Bone marrow (tissue), 2 donors: ENCODE measurements around the gene PAK1.
A peak's percentile ranks its signal among the peaks of the same experiment; 100 is the strongest.

Experiments used
- DNase-seq, 2 donors: peaks; one replicate each; lab custom pipeline; 2025; lab: John Stamatoyannopoulos, UW

Gene PAK1

GRCh38 chr11:77435972-77436371 is 37.9 kb downstream of the PAK1 start:
- no peak for DNase-seq

- no peak for DNase-seq
Observed at GRCh38 chr11:77431813-77432212, 42.1 kb downstream of the PAK1 start.

- no peak for DNase-seq
Observed at GRCh38 chr11:77428598-77428997, 45.3 kb downstream of the PAK1 start.

- no peak for DNase-seq
Observed at GRCh38 chr11:77425346-77425745, 48.5 kb downstream of the PAK1 start.

- no peak for DNase-seq
Observed at GRCh38 chr11:77424644-77425043, 49.2 kb downstream of the PAK1 start.

GRCh38 chr11:77423624-77424023 is 50.3 kb downstream of the PAK1 start:
- no peak for DNase-seq

GRCh38 chr11:77422687-77423086 is 51.2 kb downstream of the PAK1 start:
- no peak for DNase-seq

GRCh38 chr11:77421041-77421723 is 52.7 kb downstream of the PAK1 start:
- DNase-seq, result no peak

- no peak for DNase-seq
Observed at GRCh38 chr11:77418971-77419597, 54.8 kb downstream of the PAK1 start.

- peak in 1 of 2 donors; percentile 61 for DNase-seq
Observed at GRCh38 chr11:77418155-77418970, 55.5 kb downstream of the PAK1 start.

GRCh38 chr11:77416357-77416756 is 57.5 kb downstream of the PAK1 start:
- DNase-seq, result no peak

GRCh38 chr11:77413850-77414460 is 59.9 kb downstream of the PAK1 start:
- no peak for DNase-seq

GRCh38 chr11:77412814-77413213 is 61.1 kb downstream of the PAK1 start:
- no peak for DNase-seq

GRCh38 chr11:77411717-77412441 is 62.0 kb downstream of the PAK1 start:
- DNase-seq, result peak; percentile 63 to 65

GRCh38 chr11:77411137-77411707 is 62.7 kb downstream of the PAK1 start:
- DNase-seq, result peak in 1 of 2 donors; percentile 58

GRCh38 chr11:77410076-77410827 is 63.6 kb downstream of the PAK1 start:
- peak in 1 of 2 donors; percentile 18 for DNase-seq

GRCh38 chr11:77409046-77409445 is 64.8 kb downstream of the PAK1 start:
- no peak for DNase-seq

- peak in 1 of 2 donors; percentile 81 for DNase-seq
Observed at GRCh38 chr11:77407613-77408012, 66.3 kb downstream of the PAK1 start.

- no peak for DNase-seq
Observed at GRCh38 chr11:77406396-77406795, 67.5 kb downstream of the PAK1 start.

GRCh38 chr11:77403211-77403610 is 70.7 kb downstream of the PAK1 start:
- no peak for DNase-seq

- no peak for DNase-seq
Observed at GRCh38 chr11:77402218-77402556, 71.7 kb downstream of the PAK1 start.
